HCT116 (cell line): Measurements from ENCODE around the gene KIF13A. TPM values are rescaled to one million over a fixed set of nuclear protein-coding genes. Genes with fewer than 3 reads are reported as not detected.

Experiments
- ATAC-seq: fragments of 200-7000 bp; cut with Tn5 transposase; 2 replicates; pipeline ENCODE4 v1.9.1; 2020; ENCODE audit warnings: mild to moderate bottlenecking, moderate library complexity
- BruUV-seq: library from RNA; stranded (reverse); fragments of 400-500 nt; replicated peaks from 2 replicates; lab custom pipeline; 2021; lab: Mats Ljungman, UMichigan
- CTCF ChIA-PET: fragments of 300-600 bp; sonication (Branson Sonifier 250); formaldehyde crosslinking; loops from one replicate; lab custom pipeline; 2021; ENCODE audit warnings: antibody characterized with exemption; lab: Charles Lee
- POLR2A ChIA-PET: fragments of 300-600, 350-600 bp; sonication (Branson Sonifier 250); formaldehyde crosslinking; loops from one replicate; lab custom pipeline; 2021; ENCODE audit warnings: antibody characterized with exemption; lab: Charles Lee
- RAD21 ChIA-PET, 2 experiments: fragments of 300-600 bp; sonication (Branson Sonifier 250); formaldehyde crosslinking; loops; one replicate each; lab custom pipeline; 2023; ENCODE audit warnings: low total read pairs in 2 of 2; ENCODE audit not compliant: uncharacterized antibody in 2 of 2, unreplicated experiment in 2 of 2, low non-redundant PET in 1 of 2; lab: Charles Lee
- DNase-seq: peaks from one replicate; pipeline ENCODE4 v3.0.0-alpha.2; 2010; ENCODE audit warnings: low read depth, low spot score
- H2AFZ ChIP-seq: fragments of 200-600 bp; shearing (Covaris generic), sonication (generic); 2 replicates; pipeline ENCODE4 v1.6.1; 2017; ENCODE audit warnings: low read depth, mixed run types, mixed read lengths, antibody characterized with exemption, low read length; ENCODE audit not compliant: poor library complexity, severe bottlenecking
- H3K27ac ChIP-seq: 2 replicates; pipeline ENCODE4 v1.5.1; 2012; ENCODE audit warnings: low read depth, low read length
- H3K27me3 ChIP-seq: fragments of 200-600 bp; sonication (generic); 2 replicates; pipeline ENCODE4 v1.6.1; 2016; ENCODE audit warnings: mixed run types, low read length, mixed read lengths; ENCODE audit not compliant: insufficient read depth
- H3K36me3 ChIP-seq, 2 experiments: fragments of 200-500 bp in 1 of 2; fragments of 200-600 bp in 1 of 2; sonication (Bioruptor generic) in 1 of 2; sonication (generic) in 1 of 2; 2 replicates each; pipeline versions ENCODE4 v1.5.1 to v1.6.1; 2014 to 2016; ENCODE audit warnings: low read length in 2 of 2, inconsistent platforms in 1 of 2, mixed read lengths in 1 of 2, mixed run types in 1 of 2; ENCODE audit not compliant: insufficient read depth in 2 of 2, control insufficient read depth in 1 of 2
- H3K4me1 ChIP-seq, 2 experiments: fragments of 200-600 bp in 1 of 2; sonication (generic) in 1 of 2; 2 replicates each; pipeline versions ENCODE4 v1.5.1 to v1.6.1; 2012 to 2017; ENCODE audit warnings: low read length in 2 of 2, inconsistent platforms in 1 of 2, mild to moderate bottlenecking in 1 of 2, mixed read lengths in 1 of 2, mixed run types in 1 of 2, moderate library complexity in 1 of 2; ENCODE audit not compliant: insufficient read depth in 2 of 2, control insufficient read depth in 1 of 2
- H3K4me2 ChIP-seq: fragments of 200-600 bp; sonication (generic); 2 replicates; pipeline ENCODE4 v1.6.1; 2017; ENCODE audit warnings: mixed run types, low read length, mixed read lengths
- H3K4me3 ChIP-seq, 2 experiments: fragments of 200-600 bp in 1 of 2; sonication (generic) in 1 of 2; replicated peaks in 1 of 2; 2 replicates each; pipeline ENCODE4 v1.5.1; 2011 to 2016; ENCODE audit warnings: low read length in 2 of 2, control low read depth in 1 of 2, low read depth in 1 of 2, mild to moderate bottlenecking in 1 of 2, mixed read lengths in 1 of 2, mixed run types in 1 of 2
- H3K79me2 ChIP-seq: fragments of 200-600 bp; sonication (generic); 2 replicates; pipeline ENCODE4 v1.6.1; 2017; ENCODE audit warnings: mild to moderate bottlenecking, mixed run types, low read length, moderate library complexity, mixed read lengths; ENCODE audit not compliant: insufficient read depth
- H3K9ac ChIP-seq: fragments of 200-600 bp; sonication (generic); 2 replicates; pipeline ENCODE4 v1.6.1; 2016; ENCODE audit warnings: low read length, mixed read lengths
- H3K9me2 ChIP-seq: fragments of 200-600 bp; sonication (generic), shearing (Covaris generic); 2 replicates; pipeline ENCODE4 v1.6.1; 2017; ENCODE audit warnings: mixed run types, mild to moderate bottlenecking, moderate library complexity; ENCODE audit not compliant: insufficient read depth
- H3K9me3 ChIP-seq, 2 experiments: fragments of 200-500 bp in 1 of 2; fragments of 200-600 bp in 1 of 2; sonication (Bioruptor generic) in 1 of 2; sonication (generic) in 1 of 2; 2 replicates each; pipeline ENCODE4 v1.6.1; 2014 to 2017; ENCODE audit warnings: low read length in 2 of 2, mixed read lengths in 2 of 2, inconsistent platforms in 1 of 2, low read depth in 1 of 2, mild to moderate bottlenecking in 1 of 2, mixed run types in 1 of 2, moderate library complexity in 1 of 2; ENCODE audit not compliant: control insufficient read depth in 1 of 2, insufficient read depth in 1 of 2
- H4K20me1 ChIP-seq: fragments of 200-600 bp; sonication (generic), shearing (Covaris generic); 2 replicates; pipeline ENCODE4 v1.6.1; 2017; ENCODE audit warnings: mixed run types, mild to moderate bottlenecking, moderate library complexity; ENCODE audit not compliant: insufficient read depth
- CTCF ChIP-seq, 3 experiments: fragments of 200-600 bp in 1 of 3; sonication (generic) in 1 of 3; IDR thresholded peaks in 2 of 3; conservative IDR thresholded peaks in 1 of 3; 2 replicates each; pipeline ENCODE4 v1.5.1; 2012 to 2017; ENCODE audit warnings: low read depth in 2 of 3, low read length in 2 of 3, antibody characterized with exemption in 1 of 3, borderline replicate concordance in 1 of 3, control low read depth in 1 of 3, mild to moderate bottlenecking in 1 of 3, mixed read lengths in 1 of 3, mixed run types in 1 of 3, moderate library complexity in 1 of 3; ENCODE audit not compliant: insufficient read depth in 1 of 3
- EZH2phosphoT487 ChIP-seq: fragments of 200-600 bp; IDR thresholded peaks from 2 replicates; pipeline ENCODE4 v1.6.1; 2018; ENCODE audit warnings: antibody characterized with exemption, borderline replicate concordance
- RAD21 ChIP-seq: IDR thresholded peaks from 2 replicates; pipeline ENCODE4 v1.6.1; 2012; ENCODE audit warnings: low read depth, mild to moderate bottlenecking
- REST ChIP-seq: IDR thresholded peaks from 2 replicates; pipeline ENCODE4 v1.6.1; 2012; ENCODE audit warnings: low read depth
- SP1 ChIP-seq: IDR thresholded peaks from 2 replicates; pipeline ENCODE4 v1.6.1; 2012; ENCODE audit warnings: low read depth
- TCF7L2 ChIP-seq: IDR thresholded peaks from 2 replicates; pipeline ENCODE4 v1.7.0; 2011; ENCODE audit warnings: borderline replicate concordance, inconsistent platforms; ENCODE audit not compliant: insufficient read depth, insufficient read length; ENCODE audit errors: extremely low read depth
- YY1 ChIP-seq: IDR thresholded peaks from 2 replicates; pipeline ENCODE4 v1.6.1; 2011; ENCODE audit warnings: low read length, low read depth, moderate library complexity, mild to moderate bottlenecking; ENCODE audit not compliant: insufficient replicate concordance; ENCODE audit errors: extremely low read depth
- intact Hi-C: fragments of 100-400 bp; cut with micrococcal nuclease; formaldehyde crosslinking; loops from 2 replicates; pipeline ENCODE4 v1.10.0; 2022
- total RNA-seq: library from RNA; stranded (reverse); gene quantifications from one replicate; pipeline ENCODE4 v1.2.1, GENCODE V29; 2021; ENCODE audit not compliant: unreplicated experiment

The KIF13A gene
- total RNA-seq, 1 experiment from 2014 or later, result 23.1 TPM

GRCh38 chr6:17744019-17744756 is 243.2 kb downstream of the KIF13A start:
- ChIA-PET RAD21 (no interaction called here), POLR2A (no interaction called here)
- TF ChIP-seq RAD21 (no peak), YY1 (no peak)

GRCh38 chr6:17741507-17741906 is 245.9 kb downstream of the KIF13A start:
- Histone ChIP-seq H3K4me2 (no peak overlapping the region), H3K4me3 (no peak overlapping the region), H3K4me1 (no peaks in the 10 kb centered on the region; a peak in 1 of 4 replicates), H3K36me3 (no peaks in the 10 kb centered on the region), H2AFZ (no peak overlapping the region), H4K20me1 (no peaks in the 10 kb centered on the region), H3K9me3 (no peaks in the 10 kb centered on the region; a peak in 2 of 4 replicates), H3K9ac (no peak overlapping the region), H3K27me3 (no peaks in the 10 kb centered on the region), H3K79me2 (no peaks in the 10 kb centered on the region), H3K9me2 (no peaks in the 10 kb centered on the region), H3K27ac (no peak overlapping the region)
- no peak for TF ChIP-seq CTCF (IDR thresholded peaks at IDR 0.05 in 2 of 3, conservative IDR thresholded peaks at IDR 0.05 in 1 of 3; ENCODE audit: borderline replicate concordance in 1 of 3, insufficient read depth in 1 of 3, low read depth in 2 of 3, low read length in 2 of 3)
- no peak for TF ChIP-seq SP1
- no peak for TF ChIP-seq TCF7L2
- no peak for TF ChIP-seq REST
- TF ChIP-seq EZH2phosphoT487, result no peak
- ChIA-PET RAD21 (no interaction called here), POLR2A (no interaction called here), CTCF (no interaction called here)
- DNase-seq (no peak), ATAC-seq (peak; percentile 27; the same call in 1 of the 2 replicates)
- intact Hi-C loops, result no loop called here
- no TSS peak for BruUV-seq

More at GRCh38 chr6:17744019-17744756, 243.2 kb downstream of the KIF13A start:
- CTCF ChIA-PET, result interaction anchor here (1.3 kb wide), 1 partner anchor 42 kb away, joined by 3 read pairs; no protein-coding TSS in a partner anchor
- no peaks in the 10 kb centered on the region for H3K79me2 ChIP-seq
- H3K9me2 ChIP-seq, result no peaks in the 10 kb centered on the region
- no peak overlapping the region for H2AFZ ChIP-seq
- no peak overlapping the region for H3K27ac ChIP-seq
- H4K20me1 ChIP-seq, result no peaks in the 10 kb centered on the region
- intact Hi-C loops, result no loop called here
- H3K36me3 ChIP-seq, result no peaks in the 10 kb centered on the region
- no peaks in the 10 kb centered on the region; a peak in 1 of 4 replicates for H3K4me1 ChIP-seq
- no TSS peak for BruUV-seq
- H3K27me3 ChIP-seq, result no peaks in the 10 kb centered on the region
- DNase-seq (no peak), ATAC-seq (no peak)
- no peak overlapping the region for H3K4me3 ChIP-seq
- no peak overlapping the region for H3K9ac ChIP-seq
- no peaks in the 10 kb centered on the region for H3K9me3 ChIP-seq
- no peak overlapping the region for H3K4me2 ChIP-seq
